Gastrocnemius medialis (tissue), 4 donors: Measurements from ENCODE around the gene WNK2. TPM values are rescaled to one million over a fixed set of nuclear protein-coding genes. Genes with fewer than 3 reads are reported as not detected.
A peak's percentile ranks its signal among the peaks of the same experiment; 100 is the strongest.

ENCODE experiments used
- ATAC-seq, 2 donors: fragments of 150-250 bp; one replicate each; pipeline ENCODE4 v1.9.1; 2016
- DNase-seq, 2 donors: peaks; one replicate each; pipeline ENCODE4 v3.0.0-alpha.2; 2019
- H3K27ac ChIP-seq, 4 donors: fragments of 200-600 bp; sonication (generic); 1 replicate in 1 of 4; 2 replicates in 3 of 4; pipeline ENCODE4 v1.5.1; 2016 to 2018; ENCODE audit warnings: mild to moderate bottlenecking in 2 of 4, moderate library complexity in 1 of 4
- H3K27me3 ChIP-seq, 3 donors: fragments of 200-600 bp; sonication (generic) in 2 of 3; 1 replicate in 1 of 3; 2 replicates in 2 of 3; pipeline versions ENCODE4 v1.5.1 to v1.6.0; 2016 to 2019; ENCODE audit warnings: mild to moderate bottlenecking in 1 of 3, moderate library complexity in 1 of 3
- H3K36me3 ChIP-seq, 2 donors: fragments of 200-600 bp; sonication (generic) in 1 of 2; one replicate each; pipeline ENCODE4 v1.5.1; 2017 to 2018
- H3K4me1 ChIP-seq, 2 donors: fragments of 200-600 bp; sonication (generic) in 1 of 2; one replicate each; pipeline ENCODE4 v1.5.1; 2016 to 2017; ENCODE audit warnings: mild to moderate bottlenecking in 2 of 2
- H3K4me3 ChIP-seq, 4 donors: fragments of 200-600 bp; sonication (generic) in 3 of 4; 1 replicate in 1 of 4; 2 replicates in 3 of 4; pipeline ENCODE4 v1.5.1; 2016 to 2019; ENCODE audit warnings: mild to moderate bottlenecking in 2 of 4
- H3K9me3 ChIP-seq, 3 donors: fragments of 200-600 bp; sonication (generic) in 2 of 3; 1 replicate in 1 of 3; 2 replicates in 2 of 3; pipeline ENCODE4 v1.5.1; 2016 to 2019
- POLR2A ChIP-seq, 2 donors: fragments of 450-650 bp; IDR thresholded peaks; one replicate each; pipeline ENCODE4 v1.6.1; 2017; ENCODE audit warnings: antibody characterized with exemption in 2 of 2, mild to moderate bottlenecking in 2 of 2, moderate library complexity in 2 of 2
- in situ Hi-C, 4 donors: fragments of 200-750 bp; cut with MboI; loops; one replicate each; pipeline versions ENCODE4 v1.15.0 to v1.8.0; 2017; ENCODE audit warnings: low sequenced_read_pairs in 4 of 4
- intact Hi-C: fragments of 100-400 bp; cut with DNase I; formaldehyde crosslinking; loops from one replicate; pipeline ENCODE4 v1.15.1; 2023; ENCODE audit warnings: low total_unique reads
- total RNA-seq, 4 donors: library from RNA; depleted of rRNA; stranded (reverse); fragments of >200 nt; gene quantifications; one replicate each; pipeline versions ENCODE4 v1.1.0 to v1.2.3, GENCODE V29; 2016
- TF ChIP-seq, protein P1 (sequence below), 5 experiments: fragments of 450-650 bp in 3 of 5; fragments of 200-600 bp in 2 of 5; sonication (generic) in 2 of 5; IDR thresholded peaks in 4 of 5; conservative IDR thresholded peaks in 1 of 5; 1 replicate in 4 of 5; 2 replicates in 1 of 5; pipeline ENCODE4 v1.5.1; 2016 to 2019; ENCODE audit warnings: antibody characterized with exemption in 5 of 5, mild to moderate bottlenecking in 3 of 5, moderate library complexity in 3 of 5

The WNK2 gene
- total RNA-seq, 4 donors from 2014 or later: 11.3 to 43.0 (median 24.7) TPM

- no peaks in the 10 kb centered on the region for H3K9me3 ChIP-seq
- no peak overlapping the region for H3K4me3 ChIP-seq
- peaks cover 17 to 21% of the 10 kb centered on the region in 2 donors for H3K4me1 ChIP-seq
- DNase-seq (no peak), ATAC-seq (no peak)
- TF ChIP-seq, protein P1, sequence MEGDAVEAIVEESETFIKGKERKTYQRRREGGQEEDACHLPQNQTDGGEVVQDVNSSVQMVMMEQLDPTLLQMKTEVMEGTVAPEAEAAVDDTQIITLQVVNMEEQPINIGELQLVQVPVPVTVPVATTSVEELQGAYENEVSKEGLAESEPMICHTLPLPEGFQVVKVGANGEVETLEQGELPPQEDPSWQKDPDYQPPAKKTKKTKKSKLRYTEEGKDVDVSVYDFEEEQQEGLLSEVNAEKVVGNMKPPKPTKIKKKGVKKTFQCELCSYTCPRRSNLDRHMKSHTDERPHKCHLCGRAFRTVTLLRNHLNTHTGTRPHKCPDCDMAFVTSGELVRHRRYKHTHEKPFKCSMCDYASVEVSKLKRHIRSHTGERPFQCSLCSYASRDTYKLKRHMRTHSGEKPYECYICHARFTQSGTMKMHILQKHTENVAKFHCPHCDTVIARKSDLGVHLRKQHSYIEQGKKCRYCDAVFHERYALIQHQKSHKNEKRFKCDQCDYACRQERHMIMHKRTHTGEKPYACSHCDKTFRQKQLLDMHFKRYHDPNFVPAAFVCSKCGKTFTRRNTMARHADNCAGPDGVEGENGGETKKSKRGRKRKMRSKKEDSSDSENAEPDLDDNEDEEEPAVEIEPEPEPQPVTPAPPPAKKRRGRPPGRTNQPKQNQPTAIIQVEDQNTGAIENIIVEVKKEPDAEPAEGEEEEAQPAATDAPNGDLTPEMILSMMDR (IDR thresholded peaks at IDR 0.05 in 4 of 5, conservative IDR thresholded peaks at IDR 0.05 in 1 of 5): no peak
- TF ChIP-seq POLR2A (IDR thresholded peaks at IDR 0.05): no peak
- H3K27me3 ChIP-seq: no peaks in the 10 kb centered on the region
- H3K36me3 ChIP-seq: no peaks in the 10 kb centered on the region
- in situ Hi-C loops: no loop called here
- H3K27ac ChIP-seq: no peak overlapping the region
- intact Hi-C loops: no loop called here
Observed at GRCh38 chr9:93230601-93231000, 46.7 kb downstream of the WNK2 start.

DNA sequence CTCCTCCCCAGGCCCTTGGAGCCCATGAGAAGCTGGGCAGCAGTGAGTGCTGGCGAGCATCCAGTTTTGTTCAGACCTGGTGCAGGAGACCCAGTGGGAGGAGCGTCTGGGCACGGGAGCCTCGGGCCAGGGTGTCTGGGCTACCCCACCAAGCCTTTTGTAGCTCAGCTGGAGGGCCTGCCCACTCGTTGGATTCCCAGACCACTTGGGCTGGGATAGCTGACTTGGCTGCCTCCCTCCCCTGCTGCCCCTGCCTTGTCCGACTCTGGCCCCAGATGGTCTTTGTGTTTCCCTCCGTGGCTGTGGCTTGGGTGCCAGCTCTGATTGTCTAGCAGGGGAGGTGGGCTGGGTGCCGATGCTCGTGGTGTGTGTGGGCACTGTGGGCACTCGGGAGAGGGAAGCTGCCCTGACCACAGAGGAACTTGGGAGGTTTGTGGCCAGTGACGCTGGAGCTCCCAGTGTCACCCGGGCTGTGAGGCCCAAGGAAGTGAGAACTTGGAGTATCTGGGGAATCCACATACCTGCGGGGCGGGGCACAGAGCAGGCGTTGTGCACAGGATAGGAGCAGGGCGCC is 47.3 kb downstream of the WNK2 start:
- in situ Hi-C loops (no loop called here), intact Hi-C loops (no loop called here)
- DNase-seq: no peak
- Histone ChIP-seq H3K27me3 (no peaks in the 10 kb centered on the region), H3K27ac (no peak overlapping the region), H3K9me3 (no peaks in the 10 kb centered on the region), H3K36me3 (no peaks in the 10 kb centered on the region), H3K4me1 (peaks cover 13 to 17% of the 10 kb centered on the region in 2 donors), H3K4me3 (no peak overlapping the region)
- ATAC-seq: no peak
- TF ChIP-seq, protein P1 (IDR thresholded peaks at IDR 0.05 in 4 of 5, conservative IDR thresholded peaks at IDR 0.05 in 1 of 5): no peak
- no peak for TF ChIP-seq POLR2A (IDR thresholded peaks at IDR 0.05)

- intact Hi-C loops (no loop called here), in situ Hi-C loops (no loop called here)
- ATAC-seq (no peak), DNase-seq (no peak)
- H3K4me1 ChIP-seq: peaks cover 13 to 15% of the 10 kb centered on the region in 2 donors
- no peaks in the 10 kb centered on the region for H3K36me3 ChIP-seq
- TF ChIP-seq POLR2A (IDR thresholded peaks at IDR 0.05): no peak
- TF ChIP-seq, protein P1 (IDR thresholded peaks at IDR 0.05 in 4 of 5, conservative IDR thresholded peaks at IDR 0.05 in 1 of 5): no peak
- H3K9me3 ChIP-seq: no peaks in the 10 kb centered on the region
- no peaks in the 10 kb centered on the region for H3K27me3 ChIP-seq
- H3K4me3 ChIP-seq: no peak overlapping the region
- no peak overlapping the region for H3K27ac ChIP-seq
Observed at GRCh38 chr9:93231716-93232115, 47.8 kb downstream of the WNK2 start.

DNA sequence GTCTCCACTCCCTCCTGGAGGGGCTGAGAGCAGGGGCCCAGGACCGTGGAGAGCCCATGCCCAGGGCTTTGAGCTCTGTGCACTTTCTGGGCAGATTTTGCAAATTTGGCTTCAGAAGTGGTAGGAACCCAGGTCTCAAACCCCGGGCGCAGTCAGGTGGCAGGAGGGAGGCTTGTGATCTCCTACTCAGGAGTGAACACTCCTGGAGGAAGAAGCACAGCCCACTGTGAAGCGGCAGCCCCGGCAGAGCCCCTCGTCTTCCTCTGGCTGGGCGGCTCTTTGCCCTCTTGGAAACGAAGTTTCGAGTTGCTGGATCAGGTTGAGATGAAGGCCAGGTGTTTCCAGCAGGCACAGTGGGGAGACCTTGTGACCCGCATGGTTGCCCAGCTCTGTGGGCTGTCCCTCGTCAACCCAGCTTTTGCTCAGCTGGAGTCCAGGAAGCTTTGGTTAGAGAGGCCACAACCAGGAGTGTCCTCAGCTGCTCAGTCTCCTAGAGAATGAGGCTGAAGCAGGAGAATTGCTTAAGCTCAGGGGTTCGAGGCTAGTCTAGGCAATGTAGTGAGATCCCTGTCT is 48.5 kb downstream of the WNK2 start:
- peak; percentile 63 to 66 for ATAC-seq
- no peak for DNase-seq
- intact Hi-C loops (no loop called here), in situ Hi-C loops (no loop called here)
- Histone ChIP-seq H3K4me1 (peaks cover 13% of the 10 kb centered on the region in 2 donors), H3K27me3 (no peaks in the 10 kb centered on the region), H3K36me3 (no peaks in the 10 kb centered on the region), H3K9me3 (no peaks in the 10 kb centered on the region), H3K4me3 (no peak overlapping the region), H3K27ac (peak overlapping the region in 1 of 4 donors; percentile 30)
- TF ChIP-seq, protein P1 (IDR thresholded peaks at IDR 0.05 in 4 of 5, conservative IDR thresholded peaks at IDR 0.05 in 1 of 5): no peak
- TF ChIP-seq POLR2A (IDR thresholded peaks at IDR 0.05): no peak
